GM19023 (cell line): ENCODE measurements around the gene KLHL18.
"Not testable (repeated sequence)": the region's sequence is repeated elsewhere in the genome, so short reads cannot be mapped to it uniquely, and the experiment has no call there.

Experiments used
- ATAC-seq: cut with Tn5 transposase; IDR thresholded peaks from one replicate; pipeline ENCODE4 v1.9.1; 2021; ENCODE audit warnings: mild to moderate bottlenecking, moderate library complexity; ENCODE audit not compliant: unreplicated experiment

The KLHL18 gene

DNA sequence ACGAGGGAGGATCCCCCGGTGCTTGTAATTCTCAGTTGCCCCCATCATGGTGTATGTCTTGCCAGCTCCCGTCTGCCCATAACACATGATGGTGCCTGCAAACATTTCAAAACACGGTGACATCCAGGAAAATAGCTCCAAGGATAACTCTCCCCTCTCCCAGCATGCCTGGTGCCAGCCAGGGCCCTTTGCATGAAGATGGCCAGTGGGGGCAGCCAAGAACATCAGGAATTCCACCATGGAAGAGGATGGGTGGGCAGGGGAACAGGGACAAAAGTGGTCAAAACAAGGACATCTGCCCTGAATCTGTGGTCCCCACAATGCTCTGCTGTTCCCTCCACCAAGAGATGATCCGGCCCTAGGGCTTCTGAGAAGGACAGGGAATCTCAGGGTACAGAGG is 9.2 kb upstream of the KLHL18 start:
- ATAC-seq, result no peak

DNA sequence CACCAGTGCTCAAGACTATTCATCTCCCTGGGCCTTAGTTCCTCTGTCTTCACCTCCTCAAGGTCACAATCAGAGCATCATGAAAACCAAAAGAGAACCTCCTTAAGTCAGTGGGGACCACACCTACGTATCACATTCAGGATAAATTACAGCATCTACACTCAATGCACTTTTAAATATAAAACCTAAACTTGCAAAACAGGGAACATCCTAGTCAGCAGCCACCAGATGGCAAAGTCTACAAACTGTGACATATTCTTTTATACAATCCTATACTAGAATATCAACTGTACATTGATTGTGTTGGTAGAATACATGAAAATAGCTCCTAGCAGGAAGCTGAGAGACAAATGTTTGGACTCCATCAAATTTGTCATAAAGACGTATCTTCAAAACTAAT is 8.1 kb upstream of the KLHL18 start:
- no peak for ATAC-seq

DNA sequence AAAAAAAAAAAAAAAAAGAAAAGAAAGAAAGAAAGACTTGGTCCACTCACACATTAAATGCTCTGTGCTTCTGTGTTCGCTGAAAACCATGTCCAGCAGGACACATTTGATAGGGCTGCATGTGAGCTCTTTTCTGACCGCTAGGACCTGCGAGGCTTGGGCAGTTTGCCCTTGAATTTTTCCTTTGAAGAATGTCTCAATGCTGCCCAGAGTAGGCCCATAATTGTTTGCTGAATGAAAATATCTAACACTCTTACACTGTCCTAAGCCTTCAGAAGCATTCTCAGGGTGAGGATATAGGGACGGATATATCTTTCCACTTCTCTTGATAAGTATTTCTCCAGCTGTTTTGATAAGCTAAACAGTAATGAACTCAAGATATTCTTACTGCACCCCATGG is 6.2 kb upstream of the KLHL18 start:
- no peak for ATAC-seq

GRCh38 chr3:47280519-47280918 is 2.2 kb upstream of the KLHL18 start:
- no peak for ATAC-seq

- ATAC-seq, result no peak
These were observed 421 bp downstream of the KLHL18 start for GRCh38 chr3:47283193-47283537.

- ATAC-seq, result no peak
These were observed 1.0 kb downstream of the KLHL18 start for GRCh38 chr3:47283591-47284364.

- no peak for ATAC-seq
These were observed 6.5 kb downstream of the KLHL18 start for GRCh38 chr3:47288966-47289910.

DNA sequence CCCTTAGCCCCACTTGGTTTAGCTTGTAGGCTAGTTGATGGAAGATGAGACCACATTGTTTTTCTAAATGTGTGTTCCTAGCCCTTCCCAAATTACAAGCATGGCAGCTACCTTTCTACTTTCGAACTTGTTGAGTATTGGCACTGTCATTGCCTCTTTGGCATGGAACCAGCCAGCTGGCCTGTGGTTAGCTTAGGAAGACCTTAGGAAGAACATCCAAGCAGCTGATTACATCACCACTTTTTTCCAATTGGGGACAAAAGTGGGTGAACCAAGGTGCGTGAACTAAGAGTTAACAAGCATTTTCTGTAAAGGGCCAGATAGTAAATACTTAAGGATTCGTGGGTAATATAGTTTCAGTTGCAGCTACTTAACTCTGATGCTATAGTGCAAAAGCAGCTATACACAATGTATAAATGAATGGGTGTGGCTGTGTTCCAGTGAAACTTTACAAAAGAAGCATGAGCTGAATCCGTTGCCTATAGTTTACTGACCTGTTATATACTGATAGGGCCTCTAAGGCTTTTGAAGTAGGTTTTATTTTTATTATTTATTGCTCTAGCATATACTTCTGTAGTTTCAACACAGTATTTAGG is 8.5 kb downstream of the KLHL18 start:
- ATAC-seq, result no peak

GRCh38 chr3:47291754-47292420 is 9.1 kb downstream of the KLHL18 start:
- not testable (repeated sequence) for ATAC-seq

- ATAC-seq, result no peak
These were observed 11.1 kb downstream of the KLHL18 start for GRCh38 chr3:47293822-47294221.

GRCh38 chr3:47294392-47294791 is 11.6 kb downstream of the KLHL18 start:
- ATAC-seq, result no peak

DNA sequence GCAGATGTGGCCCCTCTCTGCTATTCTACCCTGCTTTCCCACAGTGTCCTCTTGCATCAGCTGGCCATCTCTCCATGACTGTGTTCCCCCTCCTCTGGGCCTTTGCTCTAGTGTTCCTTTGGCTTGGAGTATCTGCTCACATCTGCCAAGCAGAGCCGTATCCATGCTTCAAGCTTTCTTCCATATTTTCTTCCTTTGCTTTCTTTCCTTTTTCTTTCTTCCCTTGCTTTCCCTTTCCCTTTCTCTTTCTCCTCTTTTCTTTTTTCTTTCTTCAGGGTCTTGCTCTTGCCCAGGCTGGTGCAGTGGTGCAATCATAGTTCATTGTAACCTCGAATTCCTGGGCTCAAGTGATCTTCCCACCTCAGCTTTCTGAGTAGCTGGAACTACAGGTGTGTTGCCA is 12.6 kb downstream of the KLHL18 start:
- ATAC-seq, result no peak

DNA sequence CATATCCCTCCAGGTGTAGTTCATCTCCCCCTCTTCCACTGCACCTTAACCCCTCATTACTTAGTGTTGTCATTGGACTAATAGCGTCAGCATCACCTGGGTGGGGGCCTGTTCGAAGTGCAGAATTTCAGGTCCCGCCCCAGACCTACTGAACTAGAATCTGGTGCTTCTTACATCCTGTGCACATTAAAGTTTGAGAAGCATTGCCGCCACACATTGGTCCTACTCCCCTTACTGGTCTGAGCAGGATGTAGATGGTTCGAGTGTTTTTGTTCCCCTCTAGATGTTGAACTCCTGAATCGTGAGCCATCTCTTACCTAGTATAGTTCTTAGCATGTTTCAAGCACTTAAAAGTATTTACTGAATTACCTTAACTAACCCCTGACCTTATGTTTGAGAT is 13.2 kb downstream of the KLHL18 start:
- no peak for ATAC-seq

GRCh38 chr3:47296562-47297302 is 14.0 kb downstream of the KLHL18 start:
- no peak for ATAC-seq

DNA sequence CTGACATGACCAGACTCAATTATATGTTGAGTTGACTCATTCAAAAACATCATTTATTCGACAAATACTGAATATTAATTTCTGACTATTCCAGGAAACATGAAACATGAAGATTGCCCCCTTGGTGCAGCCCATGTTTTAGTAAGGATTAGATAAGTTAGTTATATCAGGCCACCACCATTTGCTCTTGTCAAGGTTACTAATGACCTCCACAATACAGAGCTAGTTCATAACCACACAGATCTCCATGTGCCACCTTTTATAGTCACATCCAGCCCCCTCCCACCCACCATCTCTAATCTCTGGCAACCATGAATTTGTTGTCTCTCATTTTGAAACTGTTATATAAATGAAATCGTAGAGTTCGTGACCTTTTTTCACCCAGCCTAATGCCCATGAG is 15.7 kb downstream of the KLHL18 start:
- ATAC-seq, result no peak

DNA sequence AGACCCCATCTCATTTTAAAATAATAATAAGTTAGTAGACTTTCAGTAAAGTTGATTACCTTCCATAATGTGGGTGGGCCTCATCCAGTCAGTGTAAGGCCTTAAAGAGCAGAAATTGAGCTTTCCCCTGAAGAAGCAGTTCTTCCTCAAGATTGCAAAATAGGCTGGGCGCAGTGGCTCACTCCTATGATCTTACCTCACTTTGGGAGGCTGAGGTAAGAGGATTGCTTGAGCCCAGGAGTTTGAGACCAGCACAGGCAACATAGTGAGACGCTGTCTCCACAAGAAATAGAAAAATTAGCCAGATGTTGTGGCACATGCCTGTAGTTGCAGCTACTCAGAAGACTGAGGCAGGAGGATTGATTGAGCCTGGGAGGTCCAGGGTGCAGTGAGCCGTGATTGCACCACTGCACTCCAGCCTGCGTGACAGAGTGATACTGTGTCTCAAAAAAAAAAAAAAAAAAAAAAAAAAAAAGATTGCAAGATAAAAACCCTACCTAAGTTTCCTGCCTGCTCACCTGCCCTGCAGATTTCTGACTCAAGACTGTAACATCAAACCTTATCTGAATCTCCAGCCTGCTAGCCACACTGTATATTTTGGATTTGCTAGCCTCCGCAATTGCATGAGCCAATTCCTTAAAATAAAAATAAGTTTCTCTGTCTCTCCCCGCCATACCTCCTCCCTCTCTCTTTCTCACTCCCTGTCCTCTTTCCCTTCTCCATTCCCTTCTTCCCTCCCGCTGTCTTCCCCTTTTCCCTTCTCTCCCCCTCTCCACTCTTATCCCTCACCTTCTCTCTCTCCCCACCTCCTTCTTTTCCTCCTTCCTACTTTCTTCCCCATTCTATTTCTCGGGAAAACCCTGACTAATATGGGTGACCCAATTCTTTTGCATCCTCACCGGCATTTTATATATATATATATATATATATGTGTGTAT is 16.9 kb downstream of the KLHL18 start:
- no peak for ATAC-seq

GRCh38 chr3:47301456-47301855 is 18.7 kb downstream of the KLHL18 start:
- ATAC-seq, result no peak

GRCh38 chr3:47306022-47306421 is 23.3 kb downstream of the KLHL18 start:
- ATAC-seq, result no peak

DNA sequence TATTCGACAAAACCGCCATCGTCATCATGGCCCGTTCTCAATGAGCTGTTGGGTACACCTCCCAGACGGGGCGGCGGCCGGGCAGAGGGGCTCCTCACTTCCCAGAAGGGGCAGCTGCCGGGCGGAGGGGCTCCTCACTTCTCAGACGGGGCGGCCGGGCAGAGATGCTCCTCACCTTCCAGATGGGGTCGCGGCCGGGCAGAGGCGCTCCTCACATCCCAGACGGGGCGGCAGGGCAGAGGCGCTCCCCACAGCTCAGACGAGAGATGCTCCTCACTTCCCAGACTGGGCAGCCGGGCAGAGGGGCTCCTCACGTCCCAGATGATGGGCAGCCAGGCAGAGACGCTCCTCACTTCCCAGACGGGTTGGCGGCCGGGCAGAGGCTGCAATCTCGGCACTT is 26.5 kb downstream of the KLHL18 start:
- ATAC-seq, result not testable (repeated sequence)
